Measurements from ENCODE around the gene CMSS1. TPM values are rescaled to one million over a fixed set of nuclear protein-coding genes. Genes with fewer than 3 reads are reported as not detected.

Gene CMSS1
- total RNA-seq, 1 experiment from 2014 or later: 41.6 TPM

DNA sequence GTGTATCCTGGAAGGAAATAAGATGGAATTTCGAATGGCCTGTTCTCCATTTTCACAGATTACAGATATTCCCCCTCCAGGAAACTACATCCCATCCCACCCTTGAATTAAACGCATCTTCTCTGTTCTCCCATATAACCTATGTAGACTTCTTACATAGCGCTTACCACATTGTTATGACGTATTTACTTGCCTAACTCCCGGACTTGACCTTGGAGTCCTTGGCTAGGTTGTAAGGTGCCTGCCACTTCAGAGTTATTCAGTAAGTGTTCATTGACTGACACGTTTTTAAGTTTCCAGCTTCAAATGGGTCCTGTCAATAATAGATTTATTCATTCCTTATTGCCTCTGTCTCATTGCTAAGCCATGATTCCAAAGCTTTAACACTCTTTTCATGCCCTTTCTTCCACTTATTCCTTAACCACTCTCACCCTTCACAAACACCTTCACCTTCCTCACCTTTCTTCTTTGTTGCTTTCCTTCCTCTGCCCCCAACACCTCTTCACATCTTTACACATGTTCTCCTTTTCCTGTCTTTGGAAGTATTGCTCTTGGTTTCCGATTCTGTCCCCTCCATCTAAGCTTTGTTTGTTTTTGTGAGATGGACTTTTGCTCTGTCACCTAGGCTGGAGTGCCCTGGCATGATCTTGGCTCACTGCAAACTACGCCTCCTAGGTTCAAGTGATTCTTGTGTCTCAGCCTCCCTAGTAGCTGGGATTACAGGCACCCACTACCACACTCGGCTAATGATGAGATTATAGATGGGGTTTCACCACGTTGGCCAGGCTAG lies 138.3 kb downstream of the CMSS1 start:
- no peak overlapping the region for H2AFZ ChIP-seq (ENCODE audit: low read length)
- H3K27ac ChIP-seq (ENCODE audit: low read length): no peak overlapping the region
- H3K27me3 ChIP-seq (ENCODE audit: low read length): no peaks in the 10 kb centered on the region
- H3K79me2 ChIP-seq (ENCODE audit: low read length): no peaks in the 10 kb centered on the region; the same call in 1 of the 2 replicates
- no peak overlapping the region for H3K4me3 ChIP-seq (ENCODE audit: low read length)
- H3K4me2 ChIP-seq (ENCODE audit: low read depth, low read length, poor library complexity, severe bottlenecking): no peak overlapping the region
- no peaks in the 10 kb centered on the region for H3K36me3 ChIP-seq (ENCODE audit: insufficient read depth, low read length)
- H4K20me1 ChIP-seq (ENCODE audit: insufficient read depth, low read depth, low read length): peaks cover 10% of the 10 kb centered on the region; the same call in 1 of the 2 replicates
- H3K9me3 ChIP-seq (ENCODE audit: low read length): no peaks in the 10 kb centered on the region
- H3K4me1 ChIP-seq (ENCODE audit: low read length): no peaks in the 10 kb centered on the region
- DNase-seq: no peak
- no peaks in the 10 kb centered on the region for H3K9me2 ChIP-seq (replicated peaks; ENCODE audit: insufficient read depth, low read length)
- H3K9ac ChIP-seq (ENCODE audit: low read length): no peak overlapping the region

DNA sequence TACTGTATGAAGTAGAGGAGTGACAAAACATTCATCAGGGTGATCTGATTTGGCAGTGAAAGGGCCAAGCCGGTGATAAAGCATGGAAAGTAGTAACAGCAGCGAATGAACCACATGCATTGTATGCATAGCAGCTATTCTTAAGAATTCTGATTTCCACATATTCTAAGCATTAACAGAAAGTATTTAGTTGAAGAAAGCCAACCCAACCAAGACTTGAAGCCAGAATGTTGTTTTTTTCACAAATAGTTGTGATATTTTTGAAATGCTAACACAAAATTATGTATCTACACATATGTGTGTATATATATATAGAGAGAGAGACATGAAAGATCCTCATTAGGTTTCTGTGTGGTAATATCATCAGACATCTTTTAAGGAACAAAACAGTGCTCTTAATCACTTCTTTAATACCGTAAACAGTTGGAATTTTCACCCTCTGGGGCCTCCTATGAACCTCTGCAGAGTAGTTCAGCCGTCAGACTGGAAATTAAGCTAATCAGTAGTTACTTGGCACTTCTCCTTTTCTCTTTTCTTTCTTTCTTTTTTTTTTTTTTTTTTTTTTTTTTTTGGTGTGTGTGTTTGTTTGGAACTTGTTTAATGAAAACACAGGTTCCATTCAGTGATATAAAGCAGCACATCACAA lies 139.6 kb downstream of the CMSS1 start:
- no peak for DNase-seq
- Histone ChIP-seq H3K36me3 (ENCODE audit: insufficient read depth, low read length) (no peaks in the 10 kb centered on the region), H3K27me3 (ENCODE audit: low read length) (no peaks in the 10 kb centered on the region), H2AFZ (ENCODE audit: low read length) (no peak overlapping the region), H3K4me1 (ENCODE audit: low read length) (no peaks in the 10 kb centered on the region), H3K9me2 (replicated peaks; ENCODE audit: insufficient read depth, low read length) (no peaks in the 10 kb centered on the region), H3K4me2 (ENCODE audit: low read depth, low read length, poor library complexity, severe bottlenecking) (no peak overlapping the region), H3K9ac (ENCODE audit: low read length) (no peak overlapping the region), H3K27ac (ENCODE audit: low read length) (no peak overlapping the region), H4K20me1 (ENCODE audit: insufficient read depth, low read depth, low read length) (peaks cover 10% of the 10 kb centered on the region; the same call in 1 of the 2 replicates), H3K4me3 (ENCODE audit: low read length) (no peak overlapping the region), H3K9me3 (ENCODE audit: low read length) (no peaks in the 10 kb centered on the region), H3K79me2 (ENCODE audit: low read length) (no peaks in the 10 kb centered on the region; the same call in 1 of the 2 replicates)

GRCh38 chr3:99958222-99958912 lies 140.7 kb downstream of the CMSS1 start:
- Histone ChIP-seq H3K9me3 (ENCODE audit: low read length) (no peaks in the 10 kb centered on the region), H3K9ac (ENCODE audit: low read length) (no peak overlapping the region), H4K20me1 (ENCODE audit: insufficient read depth, low read depth, low read length) (peaks cover 12% of the 10 kb centered on the region; the same call in 1 of the 2 replicates), H3K4me2 (ENCODE audit: low read depth, low read length, poor library complexity, severe bottlenecking) (no peak overlapping the region), H2AFZ (ENCODE audit: low read length) (no peak overlapping the region), H3K4me3 (ENCODE audit: low read length) (no peak overlapping the region), H3K36me3 (ENCODE audit: insufficient read depth, low read length) (no peaks in the 10 kb centered on the region), H3K27ac (ENCODE audit: low read length) (no peak overlapping the region), H3K4me1 (ENCODE audit: low read length) (no peaks in the 10 kb centered on the region), H3K9me2 (replicated peaks; ENCODE audit: insufficient read depth, low read length) (no peaks in the 10 kb centered on the region), H3K79me2 (ENCODE audit: low read length) (no peaks in the 10 kb centered on the region; the same call in 1 of the 2 replicates), H3K27me3 (ENCODE audit: low read length) (no peaks in the 10 kb centered on the region)
- no peak for DNase-seq

- H3K9me3 ChIP-seq (ENCODE audit: low read length): no peaks in the 10 kb centered on the region
- no peak overlapping the region for H3K4me3 ChIP-seq (ENCODE audit: low read length)
- H3K4me2 ChIP-seq (ENCODE audit: low read depth, low read length, poor library complexity, severe bottlenecking): no peak overlapping the region
- H2AFZ ChIP-seq (ENCODE audit: low read length): no peak overlapping the region
- H3K27me3 ChIP-seq (ENCODE audit: low read length): no peaks in the 10 kb centered on the region
- no peak for DNase-seq
- H3K4me1 ChIP-seq (ENCODE audit: low read length): no peaks in the 10 kb centered on the region
- H3K79me2 ChIP-seq (ENCODE audit: low read length): no peaks in the 10 kb centered on the region; the same call in 1 of the 2 replicates
- H3K36me3 ChIP-seq (ENCODE audit: insufficient read depth, low read length): no peaks in the 10 kb centered on the region
- H3K9ac ChIP-seq (ENCODE audit: low read length): no peak overlapping the region
- H3K9me2 ChIP-seq (replicated peaks; ENCODE audit: insufficient read depth, low read length): no peaks in the 10 kb centered on the region
- H4K20me1 ChIP-seq (ENCODE audit: insufficient read depth, low read depth, low read length): 0 out of 2 replicates have a peak, but pooled peaks cover 9% of the 10 kb centered on the region
- H3K27ac ChIP-seq (ENCODE audit: low read length): no peak overlapping the region
Observed at GRCh38 chr3:99960123-99960878, 142.6 kb downstream of the CMSS1 start.

DNA sequence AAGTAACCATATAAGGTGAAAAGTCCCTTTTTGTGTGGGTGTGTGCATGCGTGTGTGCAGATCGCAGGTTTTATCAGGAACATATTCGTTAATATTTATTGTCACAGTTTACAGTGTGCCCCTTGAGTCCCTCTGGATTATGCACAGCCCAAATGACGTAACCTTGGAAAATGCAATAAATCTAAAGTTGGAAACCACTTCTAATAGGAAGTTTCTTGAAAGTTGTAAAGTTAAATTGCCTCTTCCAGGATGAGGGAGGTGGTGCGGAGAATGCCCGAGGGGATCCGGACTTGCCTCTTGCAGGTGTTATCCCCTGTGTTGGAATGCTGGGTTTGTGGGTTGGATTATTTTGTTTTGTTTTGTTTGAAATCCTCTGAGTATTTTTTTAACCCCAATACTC lies 143.3 kb downstream of the CMSS1 start:
- H3K27ac ChIP-seq (ENCODE audit: low read length): no peak overlapping the region
- H3K27me3 ChIP-seq (ENCODE audit: low read length): no peaks in the 10 kb centered on the region
- H2AFZ ChIP-seq (ENCODE audit: low read length): no peak overlapping the region
- no peaks in the 10 kb centered on the region for H3K9me3 ChIP-seq (ENCODE audit: low read length)
- no peak overlapping the region for H3K4me2 ChIP-seq (ENCODE audit: low read depth, low read length, poor library complexity, severe bottlenecking)
- H3K36me3 ChIP-seq (ENCODE audit: insufficient read depth, low read length): no peaks in the 10 kb centered on the region
- H3K4me3 ChIP-seq (ENCODE audit: low read length): no peak overlapping the region
- H3K4me1 ChIP-seq (ENCODE audit: low read length): no peaks in the 10 kb centered on the region
- no peaks in the 10 kb centered on the region for H3K9me2 ChIP-seq (replicated peaks; ENCODE audit: insufficient read depth, low read length)
- no peak for DNase-seq
- no peak overlapping the region for H3K9ac ChIP-seq (ENCODE audit: low read length)
- no peaks in the 10 kb centered on the region for H3K79me2 ChIP-seq (ENCODE audit: low read length)
- 0 out of 2 replicates have a peak, but pooled peaks cover 9% of the 10 kb centered on the region for H4K20me1 ChIP-seq (ENCODE audit: insufficient read depth, low read depth, low read length)

GRCh38 chr3:99961756-99962515 lies 144.3 kb downstream of the CMSS1 start:
- H3K4me3 ChIP-seq (ENCODE audit: low read length): no peak overlapping the region
- no peak for DNase-seq
- H3K27ac ChIP-seq (ENCODE audit: low read length): no peak overlapping the region
- no peaks in the 10 kb centered on the region for H3K9me3 ChIP-seq (ENCODE audit: low read length)
- no peaks in the 10 kb centered on the region for H3K36me3 ChIP-seq (ENCODE audit: insufficient read depth, low read length)
- H3K27me3 ChIP-seq (ENCODE audit: low read length): no peaks in the 10 kb centered on the region
- no peaks in the 10 kb centered on the region for H3K79me2 ChIP-seq (ENCODE audit: low read length)
- no peaks in the 10 kb centered on the region for H3K4me1 ChIP-seq (ENCODE audit: low read length)
- no peak overlapping the region for H3K9ac ChIP-seq (ENCODE audit: low read length)
- H2AFZ ChIP-seq (ENCODE audit: low read length): no peak overlapping the region
- 0 out of 2 replicates have a peak, but pooled peaks cover 9% of the 10 kb centered on the region for H4K20me1 ChIP-seq (ENCODE audit: insufficient read depth, low read depth, low read length)
- H3K4me2 ChIP-seq (ENCODE audit: low read depth, low read length, poor library complexity, severe bottlenecking): no peak overlapping the region
- H3K9me2 ChIP-seq (replicated peaks; ENCODE audit: insufficient read depth, low read length): no peaks in the 10 kb centered on the region

DNA sequence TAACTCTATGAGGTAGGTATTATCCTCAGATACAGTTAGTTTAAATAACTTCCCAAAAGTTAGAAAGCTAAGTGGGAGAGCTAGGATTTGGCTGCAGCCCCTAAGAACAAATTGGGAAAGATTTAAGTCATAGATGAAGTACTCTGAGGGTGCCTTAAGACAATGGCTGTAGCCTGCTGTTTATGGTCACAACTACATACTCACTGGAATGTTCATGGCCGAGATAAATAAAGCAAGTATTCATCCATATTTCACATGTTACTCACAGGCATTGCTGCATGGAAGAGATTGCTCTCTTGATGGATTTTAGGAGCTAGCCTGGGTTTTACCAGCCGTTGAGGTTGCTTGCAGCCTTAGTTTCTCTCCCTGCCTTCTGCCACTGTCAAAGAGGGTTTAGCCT lies 145.0 kb downstream of the CMSS1 start:
- H3K4me3 ChIP-seq (ENCODE audit: low read length): no peak overlapping the region
- DNase-seq: no peak
- no peak overlapping the region for H2AFZ ChIP-seq (ENCODE audit: low read length)
- no peak overlapping the region for H3K27ac ChIP-seq (ENCODE audit: low read length)
- no peaks in the 10 kb centered on the region for H3K4me1 ChIP-seq (ENCODE audit: low read length)
- H3K4me2 ChIP-seq (ENCODE audit: low read depth, low read length, poor library complexity, severe bottlenecking): no peak overlapping the region
- no peaks in the 10 kb centered on the region for H3K36me3 ChIP-seq (ENCODE audit: insufficient read depth, low read length)
- H3K9me2 ChIP-seq (replicated peaks; ENCODE audit: insufficient read depth, low read length): no peaks in the 10 kb centered on the region
- no peaks in the 10 kb centered on the region for H3K27me3 ChIP-seq (ENCODE audit: low read length)
- H3K79me2 ChIP-seq (ENCODE audit: low read length): no peaks in the 10 kb centered on the region
- H3K9ac ChIP-seq (ENCODE audit: low read length): no peak overlapping the region
- H3K9me3 ChIP-seq (ENCODE audit: low read length): no peaks in the 10 kb centered on the region
- H4K20me1 ChIP-seq (ENCODE audit: insufficient read depth, low read depth, low read length): 0 out of 2 replicates have a peak, but pooled peaks cover 9% of the 10 kb centered on the region

Measured in Karpas-422 (cell line).